Tibial artery (tissue), 4 donors: Measurements from ENCODE around the gene BGN.

ENCODE experiments used
- DNase-seq, 2 donors: peaks; one replicate each; pipeline ENCODE4 v3.0.0-alpha.2; 2019
- H3K27ac ChIP-seq, 2 donors: fragments of 200-600 bp; sonication (generic) in 1 of 2; 1 replicate in 1 of 2; 2 replicates in 1 of 2; pipeline ENCODE4 v1.5.1; 2018 to 2019; ENCODE audit warnings: mild to moderate bottlenecking in 1 of 2
- H3K27me3 ChIP-seq, 2 donors: fragments of 200-600 bp; sonication (generic) in 1 of 2; one replicate each; pipeline versions ENCODE4 v1.5.1 to v1.6.0; 2016 to 2019
- H3K36me3 ChIP-seq, 3 donors: fragments of 200-600 bp; sonication (generic) in 2 of 3; one replicate each; pipeline ENCODE4 v1.5.1; 2016 to 2019; ENCODE audit warnings: mild to moderate bottlenecking in 2 of 3
- H3K4me1 ChIP-seq, 4 donors: fragments of 200-600 bp; sonication (generic) in 2 of 4; 1 replicate in 3 of 4; 2 replicates in 1 of 4; pipeline ENCODE4 v1.5.1; 2016 to 2019
- H3K4me3 ChIP-seq, 2 donors: fragments of 200-600 bp; sonication (generic) in 1 of 2; 1 replicate in 1 of 2; 2 replicates in 1 of 2; pipeline ENCODE4 v1.5.1; 2018 to 2019; ENCODE audit warnings: mild to moderate bottlenecking in 2 of 2
- H3K9me3 ChIP-seq, 3 donors: fragments of 200-600 bp; sonication (generic) in 1 of 3; one replicate each; pipeline ENCODE4 v1.5.1; 2016 to 2019
- intact Hi-C: fragments of 100-400 bp; cut with DNase I; formaldehyde crosslinking; loops from one replicate; pipeline ENCODE4 v1.15.0; 2023; ENCODE audit warnings: low total_unique reads
- TF ChIP-seq, protein P1 (sequence below), 2 experiments: fragments of 200-600 bp in 1 of 2; fragments of 450-650 bp in 1 of 2; IDR thresholded peaks; one replicate each; pipeline ENCODE4 v1.5.1; 2017 to 2019; ENCODE audit warnings: antibody characterized with exemption in 2 of 2, mild to moderate bottlenecking in 1 of 2, moderate library complexity in 1 of 2

BGN gene

DNA sequence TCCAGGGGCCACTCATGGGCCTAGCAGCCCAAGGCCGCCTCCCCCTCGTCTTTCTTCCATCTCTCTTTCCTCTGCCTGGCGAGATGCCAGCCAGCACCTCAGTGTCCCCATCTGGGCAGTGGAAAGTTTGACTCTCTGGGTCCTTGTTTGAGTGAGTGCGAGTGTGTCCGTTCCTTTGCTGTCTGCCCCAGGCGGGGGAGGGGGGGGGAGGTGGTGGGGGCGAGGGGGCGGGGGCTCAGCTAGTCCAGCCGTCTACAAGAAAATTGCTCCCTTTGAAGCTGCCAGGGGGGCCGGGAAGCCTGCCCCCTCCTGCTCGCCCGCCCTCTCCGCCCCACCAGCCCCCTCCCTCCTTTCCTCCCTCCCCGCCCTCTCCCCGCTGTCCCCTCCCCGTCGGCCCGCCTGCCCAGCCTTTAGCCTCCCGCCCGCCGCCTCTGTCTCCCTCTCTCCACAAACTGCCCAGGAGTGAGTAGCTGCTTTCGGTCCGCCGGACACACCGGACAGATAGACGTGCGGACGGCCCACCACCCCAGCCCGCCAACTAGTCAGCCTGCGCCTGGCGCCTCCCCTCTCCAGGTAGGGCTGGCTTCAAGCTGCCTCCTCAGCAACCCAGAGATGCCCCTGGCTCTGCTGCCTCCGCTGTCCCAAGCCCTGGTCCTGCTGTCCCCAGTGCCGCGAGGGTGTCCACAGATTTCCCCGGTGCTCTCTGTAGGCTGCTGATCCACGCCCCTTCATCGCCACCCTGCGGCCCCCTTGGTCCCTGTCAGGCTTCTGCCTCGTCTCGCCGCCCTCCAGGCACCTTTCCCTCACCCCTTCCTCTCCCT, at the start of gene BGN:
Gene BGN, plus strand, starts transcription at position 440 of the 821 bp plus-strand sequence. CDS start 9,652 bp downstream, outside the sequence.
- peak within 1 kb of the TSS; percentile 64 to 69 for H3K4me3 ChIP-seq
- TF ChIP-seq, protein P1, sequence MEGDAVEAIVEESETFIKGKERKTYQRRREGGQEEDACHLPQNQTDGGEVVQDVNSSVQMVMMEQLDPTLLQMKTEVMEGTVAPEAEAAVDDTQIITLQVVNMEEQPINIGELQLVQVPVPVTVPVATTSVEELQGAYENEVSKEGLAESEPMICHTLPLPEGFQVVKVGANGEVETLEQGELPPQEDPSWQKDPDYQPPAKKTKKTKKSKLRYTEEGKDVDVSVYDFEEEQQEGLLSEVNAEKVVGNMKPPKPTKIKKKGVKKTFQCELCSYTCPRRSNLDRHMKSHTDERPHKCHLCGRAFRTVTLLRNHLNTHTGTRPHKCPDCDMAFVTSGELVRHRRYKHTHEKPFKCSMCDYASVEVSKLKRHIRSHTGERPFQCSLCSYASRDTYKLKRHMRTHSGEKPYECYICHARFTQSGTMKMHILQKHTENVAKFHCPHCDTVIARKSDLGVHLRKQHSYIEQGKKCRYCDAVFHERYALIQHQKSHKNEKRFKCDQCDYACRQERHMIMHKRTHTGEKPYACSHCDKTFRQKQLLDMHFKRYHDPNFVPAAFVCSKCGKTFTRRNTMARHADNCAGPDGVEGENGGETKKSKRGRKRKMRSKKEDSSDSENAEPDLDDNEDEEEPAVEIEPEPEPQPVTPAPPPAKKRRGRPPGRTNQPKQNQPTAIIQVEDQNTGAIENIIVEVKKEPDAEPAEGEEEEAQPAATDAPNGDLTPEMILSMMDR (IDR thresholded peaks at IDR 0.05) = peak; percentile 28 to 55
- no peaks in the 10 kb centered on the region for H3K9me3 ChIP-seq
- intact Hi-C loops = no loop called here
- H3K27me3 ChIP-seq = no peaks in the 10 kb centered on the region
- DNase-seq = peak; percentile 47 to 83
- peak within 1 kb of the TSS; percentile 86 to 93 for H3K27ac ChIP-seq
- no peaks in the 10 kb centered on the region for H3K36me3 ChIP-seq
- H3K4me1 ChIP-seq = peaks cover 0 to 64% (median 42%) of the 10 kb centered on the region in 4 donors

DNA sequence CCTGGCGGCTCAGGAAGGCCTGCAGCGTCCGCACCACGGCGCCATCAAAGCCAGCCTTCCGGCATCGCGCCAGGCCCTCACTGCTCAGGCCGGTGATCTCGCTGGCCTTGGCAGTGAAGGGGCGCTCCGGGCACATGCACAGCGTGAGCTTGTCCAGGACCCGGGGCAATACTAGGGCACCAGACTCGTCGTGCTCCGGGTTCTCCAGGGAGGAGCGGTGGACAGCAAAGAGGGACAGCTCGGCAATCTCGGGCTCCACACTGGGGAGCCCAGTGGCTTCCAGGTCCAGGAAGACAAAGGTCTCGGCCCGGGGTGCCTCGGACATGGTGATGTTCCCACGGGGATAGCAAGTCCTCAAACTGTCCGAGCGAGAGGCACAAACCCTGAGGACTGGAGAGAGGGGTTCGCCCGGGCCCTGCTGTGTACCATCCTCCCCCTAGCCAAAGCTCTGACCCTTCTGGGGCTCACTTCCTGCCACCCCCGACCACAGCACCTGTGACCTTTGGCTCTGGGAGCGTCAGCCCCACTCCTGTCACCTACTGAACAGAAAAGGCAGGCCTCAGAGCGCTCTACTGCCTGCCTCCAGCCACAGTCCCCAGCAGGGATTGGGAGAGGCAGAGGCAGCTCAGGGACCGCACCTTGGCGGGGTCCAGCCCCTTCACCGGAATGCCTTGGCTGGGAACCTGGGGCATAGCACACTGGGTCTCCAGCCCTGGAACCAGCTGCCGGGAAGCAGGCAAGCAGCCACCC, 49.5 kb upstream of the BGN start:
- H3K4me1 ChIP-seq = no peaks in the 10 kb centered on the region
- no peaks in the 10 kb centered on the region for H3K27me3 ChIP-seq
- H3K27ac ChIP-seq = no peak overlapping the region
- H3K4me3 ChIP-seq = no peak overlapping the region
- DNase-seq = no peak
- intact Hi-C loops = no loop called here
- H3K9me3 ChIP-seq = no peaks in the 10 kb centered on the region
- TF ChIP-seq, protein P1 (IDR thresholded peaks at IDR 0.05) = no peak
- H3K36me3 ChIP-seq = peaks cover 0 to 19% (median 8%) of the 10 kb centered on the region in 3 donors

DNA sequence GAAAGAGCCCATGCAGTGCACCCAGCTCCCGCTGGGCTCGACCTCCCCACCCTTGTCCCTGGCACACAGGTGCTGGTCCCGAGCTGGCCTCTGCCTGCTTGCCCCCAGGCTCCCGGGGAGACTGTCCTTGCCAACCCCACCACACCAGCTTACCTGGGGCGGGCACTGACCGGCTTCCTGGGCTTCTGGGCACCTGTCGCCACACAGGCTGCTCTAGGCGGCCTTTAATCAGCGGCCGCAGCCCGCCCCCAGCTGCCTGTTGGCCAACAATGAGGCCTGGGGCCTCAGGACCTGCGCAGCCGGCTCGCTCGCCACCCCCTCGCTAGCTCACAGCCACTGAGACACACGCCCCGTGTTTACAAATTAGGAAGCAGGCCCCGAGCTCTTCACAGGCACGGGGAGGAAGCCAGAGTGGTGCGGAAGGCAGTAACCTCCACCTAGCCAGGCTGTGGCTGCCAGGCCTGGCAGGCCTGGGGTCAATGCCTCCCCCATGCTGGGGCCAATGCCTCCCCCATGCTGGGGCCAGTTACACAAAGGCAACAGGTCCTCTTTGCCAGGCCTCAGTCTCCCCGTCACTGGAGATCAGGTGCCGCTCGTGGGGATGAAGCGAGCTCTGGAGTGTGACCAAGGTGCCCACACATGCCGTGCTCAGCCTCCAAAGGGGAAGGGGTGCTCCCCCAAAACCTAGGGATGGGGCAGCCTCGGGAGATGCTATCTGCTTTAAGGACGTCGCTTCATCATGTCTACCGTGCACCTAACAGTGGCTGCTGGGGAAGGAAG, 48.7 kb upstream of the BGN start, which contains the start of gene TREX2:
Gene TREX2, minus strand, starts transcription at position 201 of the 780 bp plus-strand sequence. CDS start 626 bp downstream, outside the sequence.
- Histone ChIP-seq H3K27me3 (no peaks in the 10 kb centered on the region), H3K36me3 (peaks cover 0 to 27% (median 14%) of the 10 kb centered on the region in 3 donors), H3K4me1 (no peaks in the 10 kb centered on the region), H3K27ac (no peak within 1 kb of the TSS), H3K9me3 (no peaks in the 10 kb centered on the region), H3K4me3 (no peak within 1 kb of the TSS)
- intact Hi-C loops = no loop called here
- DNase-seq = no peak
- TF ChIP-seq, protein P1 (IDR thresholded peaks at IDR 0.05) = no peak

DNA sequence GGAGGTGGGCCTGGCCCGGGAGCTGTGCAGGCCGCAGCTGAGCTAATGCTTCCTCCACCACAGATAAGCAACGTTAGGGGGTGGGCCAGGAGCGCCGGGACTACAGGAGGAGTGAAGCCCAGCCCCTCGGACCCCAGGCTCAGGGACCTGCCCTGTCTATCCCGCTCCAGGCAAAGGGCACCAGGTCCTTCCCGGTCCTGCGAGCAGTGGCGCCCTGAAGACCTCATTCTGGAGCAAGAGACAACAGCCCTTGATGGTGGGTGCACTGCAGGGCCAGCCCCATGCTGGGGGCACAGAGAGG, 48.2 kb upstream of the BGN start:
- intact Hi-C loops = no loop called here
- TF ChIP-seq, protein P1 (IDR thresholded peaks at IDR 0.05) = no peak
- H3K27ac ChIP-seq = no peak overlapping the region
- H3K27me3 ChIP-seq = no peaks in the 10 kb centered on the region
- H3K4me1 ChIP-seq = no peaks in the 10 kb centered on the region
- no peaks in the 10 kb centered on the region for H3K9me3 ChIP-seq
- H3K36me3 ChIP-seq = peaks cover 0 to 32% (median 15%) of the 10 kb centered on the region in 3 donors
- no peak overlapping the region for H3K4me3 ChIP-seq
- DNase-seq = no peak

DNA sequence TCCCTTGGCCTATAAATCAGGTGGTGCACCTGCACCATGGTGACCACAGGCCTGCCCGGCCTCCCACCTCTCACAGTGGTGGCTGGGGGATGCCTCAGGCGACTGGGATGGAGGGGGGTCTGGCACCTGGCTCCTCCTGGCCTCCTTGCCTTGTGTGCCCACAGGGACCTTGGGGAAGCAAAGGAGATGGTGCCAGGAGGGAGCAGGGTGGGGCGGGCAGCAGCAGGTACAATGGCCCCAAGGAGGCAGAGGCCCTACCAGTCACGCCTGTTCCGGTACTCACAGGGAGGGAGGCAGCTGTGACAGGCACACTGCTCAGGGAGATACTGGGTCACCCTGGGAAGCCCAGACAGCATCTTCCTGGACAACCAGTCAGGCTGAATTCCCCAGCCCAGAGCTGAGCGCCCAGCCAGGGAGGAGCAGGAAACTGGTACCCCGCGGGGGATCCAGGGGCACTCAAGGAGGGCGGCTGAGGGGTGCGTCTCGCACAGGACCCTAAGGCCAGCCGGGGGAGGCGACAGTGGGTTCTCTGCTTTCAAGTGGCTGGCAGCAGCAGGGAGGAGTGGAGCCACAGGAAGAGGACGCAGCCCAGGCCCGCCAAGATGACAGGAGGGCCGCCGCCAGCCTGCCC, 47.7 kb upstream of the BGN start:
- Histone ChIP-seq H3K27me3 (no peaks in the 10 kb centered on the region), H3K4me1 (no peaks in the 10 kb centered on the region), H3K9me3 (no peaks in the 10 kb centered on the region), H3K4me3 (no peak overlapping the region), H3K27ac (no peak overlapping the region), H3K36me3 (peaks cover 0 to 32% (median 15%) of the 10 kb centered on the region in 3 donors)
- intact Hi-C loops = no loop called here
- TF ChIP-seq, protein P1 (IDR thresholded peaks at IDR 0.05) = no peak
- no peak for DNase-seq
